Activated T-cell treated with anti-CD3 and anti-CD28 coated beads, Interleukin-2, amount 50 U/mL, for 4 hours (primary cell): ENCODE data around the gene GPR39. TPM values are rescaled to one million over a fixed set of nuclear protein-coding genes. Genes with fewer than 3 reads are reported as not detected.

Experiments
- ATAC-seq, 2 donors: fragments of 200-7000 bp; cut with Tn5 transposase; one replicate each; pipeline ENCODE4 v1.10.0; 2021
- DNase-seq: peaks from one replicate; pipeline ENCODE4 v3.0.0-alpha.2; 2020
- H3K27me3 Mint-ChIP-seq: one replicate; pipeline ENCODE4 v1.8.0; 2021; ENCODE audit warnings: low read depth, mixed read lengths
- H3K36me3 Mint-ChIP-seq: one replicate; pipeline ENCODE4 v1.8.0; 2022; ENCODE audit warnings: mixed read lengths; ENCODE audit not compliant: insufficient read depth
- H3K4me1 Mint-ChIP-seq: one replicate; pipeline ENCODE4 v1.8.0; 2021; ENCODE audit warnings: low read depth, mixed read lengths
- H3K4me3 Mint-ChIP-seq: one replicate; pipeline ENCODE4 v1.8.0; 2021; ENCODE audit warnings: mild to moderate bottlenecking, moderate library complexity, mixed read lengths
- H3K9me3 Mint-ChIP-seq: one replicate; pipeline ENCODE4 v1.8.0; 2021; ENCODE audit warnings: mixed read lengths
- total RNA-seq, 3 donors: library from RNA; stranded (reverse); gene quantifications; one replicate each; pipeline ENCODE4 v1.2.1, GENCODE V29; 2021

Gene GPR39
- total RNA-seq, 3 donors from 2014 or later = not detected

DNA sequence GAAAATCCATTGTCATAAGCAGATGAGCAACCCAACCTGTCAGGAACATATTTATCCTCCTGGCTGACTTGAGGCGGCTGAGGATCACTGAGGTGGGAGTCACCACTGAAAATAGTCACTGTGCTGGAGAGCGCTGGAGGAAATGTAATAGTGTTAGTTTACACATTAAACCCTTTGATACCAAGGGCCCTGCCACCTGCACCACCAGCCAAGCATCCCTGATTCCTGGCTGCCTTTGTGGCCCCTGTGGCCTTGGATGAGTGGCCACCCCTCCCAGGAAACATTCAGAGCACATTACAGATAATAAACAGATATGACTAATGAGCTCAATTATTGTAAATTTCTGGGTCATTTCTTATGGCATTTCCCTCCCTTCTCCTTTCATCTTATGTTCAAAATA lies 147.5 kb downstream of the GPR39 start:
- no peak for ATAC-seq
- Mint-ChIP-seq H3K9me3 (peaks cover 3% of the 10 kb centered on the region), H3K27me3 (no peaks in the 10 kb centered on the region), H3K36me3 (no peaks in the 10 kb centered on the region), H3K4me1 (no peaks in the 10 kb centered on the region), H3K4me3 (no peak overlapping the region)
- DNase-seq = no peak

GRCh38 chr2:132566379-132566778 lies 149.8 kb downstream of the GPR39 start:
- Mint-ChIP-seq H3K9me3 (no peaks in the 10 kb centered on the region), H3K4me3 (no peak overlapping the region), H3K4me1 (no peaks in the 10 kb centered on the region), H3K36me3 (no peaks in the 10 kb centered on the region), H3K27me3 (no peaks in the 10 kb centered on the region)
- ATAC-seq = no peak
- DNase-seq = no peak

GRCh38 chr2:132567682-132568081 lies 151.1 kb downstream of the GPR39 start:
- Mint-ChIP-seq H3K4me1 (no peaks in the 10 kb centered on the region), H3K4me3 (no peak overlapping the region), H3K27me3 (no peaks in the 10 kb centered on the region), H3K36me3 (no peaks in the 10 kb centered on the region), H3K9me3 (no peaks in the 10 kb centered on the region)
- ATAC-seq = no peak
- DNase-seq = no peak

- DNase-seq = no peak
- ATAC-seq = no peak
- no peaks in the 10 kb centered on the region for H3K36me3 Mint-ChIP-seq
- no peak overlapping the region for H3K4me3 Mint-ChIP-seq
- no peaks in the 10 kb centered on the region for H3K27me3 Mint-ChIP-seq
- H3K9me3 Mint-ChIP-seq = no peaks in the 10 kb centered on the region
- H3K4me1 Mint-ChIP-seq = no peaks in the 10 kb centered on the region
Observed at GRCh38 chr2:132568656-132569055, 152.1 kb downstream of the GPR39 start.

DNA sequence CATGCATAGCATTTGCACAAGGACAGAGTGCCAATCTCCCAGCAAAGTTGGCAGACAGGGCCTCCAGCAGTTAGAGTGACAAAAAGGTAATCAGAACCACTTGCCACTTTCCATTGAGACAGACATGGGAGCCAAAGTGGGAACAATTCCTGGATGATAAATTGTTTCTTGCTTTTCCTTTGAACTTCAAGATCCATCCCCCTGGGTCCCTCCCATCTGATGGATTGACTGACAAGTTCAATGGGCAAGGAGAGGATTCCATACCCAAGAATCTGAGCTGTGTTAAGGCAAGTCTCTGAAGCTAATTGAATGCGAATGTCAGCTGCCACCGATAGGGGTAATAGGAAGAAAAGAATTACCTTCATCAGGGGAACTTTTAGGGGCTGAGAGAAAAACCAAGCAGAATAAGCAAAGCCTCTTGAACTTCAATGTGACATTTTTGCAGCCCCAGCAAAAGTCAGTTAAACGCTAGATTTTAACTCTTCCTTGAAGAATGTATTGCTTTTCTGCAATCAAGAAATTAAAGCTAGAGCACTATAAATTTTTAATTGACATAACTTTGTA lies 156.9 kb downstream of the GPR39 start:
- H3K4me3 Mint-ChIP-seq = no peak overlapping the region
- ATAC-seq (no peak), DNase-seq (no peak)
- H3K27me3 Mint-ChIP-seq = no peaks in the 10 kb centered on the region
- H3K4me1 Mint-ChIP-seq = no peaks in the 10 kb centered on the region
- H3K9me3 Mint-ChIP-seq = no peaks in the 10 kb centered on the region
- no peaks in the 10 kb centered on the region for H3K36me3 Mint-ChIP-seq

GRCh38 chr2:132577686-132578085 lies 161.1 kb downstream of the GPR39 start:
- ATAC-seq (no peak), DNase-seq (no peak)
- Mint-ChIP-seq H3K4me3 (no peak overlapping the region), H3K9me3 (no peaks in the 10 kb centered on the region), H3K36me3 (no peaks in the 10 kb centered on the region), H3K4me1 (no peaks in the 10 kb centered on the region), H3K27me3 (no peaks in the 10 kb centered on the region)

DNA sequence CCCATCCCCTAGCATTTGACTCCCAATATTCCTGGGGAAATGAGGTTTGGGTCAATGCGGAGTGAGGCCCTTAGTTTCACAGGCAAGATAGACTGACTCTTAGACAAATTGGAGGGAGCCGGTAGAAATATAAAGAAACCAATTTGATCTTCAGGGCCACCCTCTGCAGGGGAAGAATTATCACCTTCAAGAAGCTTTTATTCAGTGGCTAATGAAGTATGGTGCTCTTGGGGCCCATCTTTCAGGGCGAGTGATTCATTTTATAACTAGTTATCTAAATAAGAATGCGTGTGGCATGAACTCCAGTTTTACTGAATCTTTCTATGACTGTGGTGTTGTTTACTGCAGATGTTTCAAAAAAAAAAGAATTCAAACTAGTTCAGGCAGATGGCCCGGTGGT lies 165.0 kb downstream of the GPR39 start:
- Mint-ChIP-seq H3K36me3 (no peaks in the 10 kb centered on the region), H3K27me3 (no peaks in the 10 kb centered on the region), H3K4me1 (no peaks in the 10 kb centered on the region), H3K4me3 (no peak overlapping the region), H3K9me3 (no peaks in the 10 kb centered on the region)
- ATAC-seq (no peak), DNase-seq (no peak)

DNA sequence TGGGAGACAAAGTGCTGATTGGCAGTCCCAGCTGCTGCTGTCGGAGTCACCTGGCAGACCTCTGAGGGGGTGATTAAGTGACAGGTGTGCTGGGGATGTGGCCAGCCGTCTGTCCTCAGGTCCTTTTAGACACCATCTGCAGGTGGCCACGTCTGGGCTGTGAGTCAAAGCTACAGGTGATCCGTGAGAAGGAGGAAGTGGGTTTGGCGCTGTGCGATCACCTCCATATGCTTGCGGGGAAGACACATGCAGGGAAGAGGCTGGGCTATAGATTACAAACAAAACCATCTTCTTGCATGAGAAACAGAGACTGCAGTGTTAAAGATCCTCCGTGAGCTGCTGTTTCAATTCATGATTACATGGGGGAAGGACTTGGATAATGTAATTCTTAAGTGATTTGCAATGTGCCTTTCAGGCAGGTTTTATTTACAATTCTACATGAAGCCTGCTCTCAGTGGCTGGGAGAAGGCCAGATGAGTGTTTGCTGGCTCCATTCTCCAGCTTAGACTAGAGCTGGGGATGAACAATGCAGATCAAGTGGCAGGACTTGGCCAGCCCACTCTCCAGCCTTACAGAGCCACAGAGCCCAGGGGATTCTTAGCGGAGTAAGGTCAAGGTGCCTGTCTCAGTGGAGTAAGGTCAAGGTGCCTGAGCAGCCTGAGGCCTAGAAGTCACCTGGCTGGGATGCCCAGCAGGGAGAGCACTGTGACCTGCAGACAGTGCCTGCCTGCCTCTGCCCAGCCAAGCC lies 165.6 kb downstream of the GPR39 start:
- Mint-ChIP-seq H3K4me3 (no peak overlapping the region), H3K36me3 (no peaks in the 10 kb centered on the region), H3K27me3 (no peaks in the 10 kb centered on the region), H3K4me1 (no peaks in the 10 kb centered on the region), H3K9me3 (no peaks in the 10 kb centered on the region)
- DNase-seq (no peak), ATAC-seq (no peak)

- Mint-ChIP-seq H3K36me3 (no peaks in the 10 kb centered on the region), H3K27me3 (no peaks in the 10 kb centered on the region), H3K4me1 (no peaks in the 10 kb centered on the region), H3K9me3 (no peaks in the 10 kb centered on the region), H3K4me3 (no peak overlapping the region)
- DNase-seq (no peak), ATAC-seq (no peak)
Observed at GRCh38 chr2:132583666-132584360, 167.2 kb downstream of the GPR39 start.

GRCh38 chr2:132584976-132585817 lies 168.6 kb downstream of the GPR39 start:
- no peak overlapping the region for H3K4me3 Mint-ChIP-seq
- no peak for DNase-seq
- no peaks in the 10 kb centered on the region for H3K9me3 Mint-ChIP-seq
- ATAC-seq = no peak
- no peaks in the 10 kb centered on the region for H3K36me3 Mint-ChIP-seq
- no peaks in the 10 kb centered on the region for H3K27me3 Mint-ChIP-seq
- no peaks in the 10 kb centered on the region for H3K4me1 Mint-ChIP-seq

DNA sequence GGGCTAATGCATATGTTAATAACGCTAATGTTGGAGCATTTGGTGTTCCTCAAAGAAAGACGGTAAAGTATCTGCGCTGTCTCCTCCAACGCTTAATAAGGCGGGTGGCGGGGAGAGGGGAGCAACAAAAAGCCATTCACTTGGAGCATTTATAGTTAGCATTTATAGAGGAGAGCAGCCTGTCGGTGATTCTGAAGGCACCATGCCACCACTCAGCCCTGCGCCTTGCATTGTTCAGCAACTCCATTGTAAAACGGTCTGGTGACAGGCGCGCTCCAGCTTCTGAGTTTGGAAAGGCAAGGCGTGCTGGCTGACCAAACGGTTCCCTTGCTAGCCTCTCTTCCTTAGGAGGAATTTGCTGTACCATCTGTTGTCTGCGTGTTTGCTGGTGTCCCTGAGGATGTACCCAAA lies 169.5 kb downstream of the GPR39 start:
- H3K4me1 Mint-ChIP-seq = no peaks in the 10 kb centered on the region
- no peaks in the 10 kb centered on the region for H3K9me3 Mint-ChIP-seq
- no peaks in the 10 kb centered on the region for H3K36me3 Mint-ChIP-seq
- H3K4me3 Mint-ChIP-seq = no peak overlapping the region
- no peaks in the 10 kb centered on the region for H3K27me3 Mint-ChIP-seq
- DNase-seq (no peak), ATAC-seq (no peak)

DNA sequence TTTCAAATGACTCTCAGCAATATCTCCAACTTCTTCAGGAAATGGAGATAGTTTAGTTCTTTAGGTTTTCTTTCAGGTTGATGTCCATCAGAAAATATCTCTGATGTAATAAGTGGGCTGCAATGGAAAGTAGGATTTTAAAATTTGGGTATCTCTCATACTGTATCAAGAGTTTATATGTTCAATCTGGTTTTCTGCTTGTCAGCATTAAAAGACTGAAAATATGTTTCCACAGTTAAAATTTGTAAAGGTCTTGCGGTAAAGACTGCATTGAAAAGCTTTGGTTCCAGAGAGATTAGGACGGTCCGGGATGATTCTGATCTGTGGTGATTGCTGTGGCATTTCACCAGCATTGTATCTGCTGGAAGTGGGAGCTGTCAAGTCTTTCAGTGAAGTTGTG lies 170.2 kb downstream of the GPR39 start:
- Mint-ChIP-seq H3K27me3 (no peaks in the 10 kb centered on the region), H3K4me1 (no peaks in the 10 kb centered on the region), H3K9me3 (no peaks in the 10 kb centered on the region), H3K36me3 (no peaks in the 10 kb centered on the region), H3K4me3 (no peak overlapping the region)
- DNase-seq (no peak), ATAC-seq (no peak)

DNA sequence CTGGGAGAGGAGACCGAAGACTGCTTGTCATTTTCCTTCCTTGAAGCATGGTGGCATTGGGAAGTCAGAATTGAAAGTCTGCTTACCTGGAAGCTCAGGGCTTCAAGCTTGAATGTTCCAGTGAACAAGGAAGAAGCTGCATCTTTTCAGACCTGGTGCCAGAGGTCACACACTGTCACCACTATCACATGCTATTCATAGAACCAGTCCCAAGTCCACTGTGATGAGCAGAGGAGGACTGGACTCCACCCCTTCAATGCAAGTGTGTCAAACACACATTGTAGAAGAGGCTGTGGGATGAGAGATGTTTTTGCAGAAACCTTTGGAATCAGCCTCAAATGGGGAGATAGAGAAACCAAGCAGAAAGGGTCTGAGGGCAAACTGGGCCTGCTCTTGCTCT lies 172.0 kb downstream of the GPR39 start:
- no peak overlapping the region for H3K4me3 Mint-ChIP-seq
- ATAC-seq (no peak), DNase-seq (no peak)
- no peaks in the 10 kb centered on the region for H3K9me3 Mint-ChIP-seq
- H3K4me1 Mint-ChIP-seq = no peaks in the 10 kb centered on the region
- H3K36me3 Mint-ChIP-seq = no peaks in the 10 kb centered on the region
- no peaks in the 10 kb centered on the region for H3K27me3 Mint-ChIP-seq

DNA sequence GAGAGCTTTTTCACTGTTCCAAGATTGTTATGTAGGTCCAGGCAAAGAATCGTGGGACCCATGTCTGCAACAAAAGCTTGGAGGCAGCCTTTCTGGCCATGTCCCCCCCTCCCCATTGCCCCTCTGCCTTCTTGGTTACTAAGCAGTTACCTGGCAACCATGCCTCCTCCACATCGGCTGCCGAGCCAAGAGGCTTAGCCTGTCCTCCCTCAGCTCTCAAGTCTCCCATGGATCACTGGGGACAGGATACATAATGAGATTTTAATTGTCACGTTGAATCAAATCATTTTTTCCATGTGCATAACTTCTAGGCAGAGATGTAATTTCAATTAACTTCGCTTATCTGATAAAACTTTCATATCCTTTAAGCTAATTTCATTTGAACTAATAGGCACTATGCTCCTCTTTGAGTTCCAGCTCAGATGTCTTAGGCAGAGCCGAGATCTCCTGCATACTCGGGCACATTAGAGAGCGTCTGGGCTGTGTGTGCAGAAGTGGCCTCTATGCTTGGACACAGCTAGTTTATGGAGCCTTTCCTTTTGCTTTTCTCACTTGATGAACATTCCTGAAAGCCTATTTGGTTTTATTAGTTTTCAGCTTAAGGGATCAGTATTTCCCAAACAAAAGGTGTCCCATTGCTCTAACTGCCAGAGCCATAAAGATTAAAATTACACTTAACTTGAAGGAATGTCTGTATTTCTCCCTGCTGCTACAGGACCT lies 172.7 kb downstream of the GPR39 start:
- ATAC-seq = no peak
- no peak overlapping the region for H3K4me3 Mint-ChIP-seq
- no peak for DNase-seq
- H3K4me1 Mint-ChIP-seq = no peaks in the 10 kb centered on the region
- H3K9me3 Mint-ChIP-seq = no peaks in the 10 kb centered on the region
- H3K36me3 Mint-ChIP-seq = no peaks in the 10 kb centered on the region
- H3K27me3 Mint-ChIP-seq = no peaks in the 10 kb centered on the region
